Neural progenitor cell (in vitro differentiated cells): ENCODE results near the gene MBNL2.

Experiments used
- CTCF ChIP-seq: fragments of 200-600 bp; sonication (generic); IDR thresholded peaks from 2 replicates; pipeline ENCODE4 v1.5.1; 2017; ENCODE audit warnings: antibody characterized with exemption, mild to moderate bottlenecking
- EZH2 ChIP-seq: fragments of 200-600 bp; sonication (generic); IDR thresholded peaks from 2 replicates; pipeline ENCODE4 v1.6.1; 2017; ENCODE audit warnings: antibody characterized with exemption, mild to moderate bottlenecking, moderate library complexity

- no peak for TF ChIP-seq CTCF
- no peak for TF ChIP-seq EZH2
These were observed 189.9 kb downstream of the MBNL2 start for GRCh38 chr13:97411984-97412383.
